Body of pancreas (tissue), 4 donors: ENCODE results near the gene RFC4. TPM values are rescaled to one million over a fixed set of nuclear protein-coding genes. Genes with fewer than 3 reads are reported as not detected.
"Not testable (repeated sequence)": the region's sequence is repeated elsewhere in the genome, so short reads cannot be mapped to it uniquely, and the experiment has no call there.

ENCODE experiments used
- ATAC-seq: fragments of 150-250 bp; one replicate; pipeline ENCODE4 v1.9.1; 2016
- DNase-seq, 4 donors: peaks; one replicate each; pipeline ENCODE4 v3.0.0-alpha.2; 2019
- H3K27ac ChIP-seq, 4 donors: fragments of 200-600 bp; sonication (generic); 1 replicate in 3 of 4; 2 replicates in 1 of 4; pipeline versions ENCODE4 v1.5.1 to v1.6.1; 2016 to 2019; ENCODE audit warnings: mild to moderate bottlenecking in 1 of 4, mixed read lengths in 1 of 4, moderate library complexity in 1 of 4
- H3K27me3 ChIP-seq, 2 donors: fragments of 200-600 bp; sonication (generic); one replicate each; pipeline ENCODE4 v1.6.0; 2016; ENCODE audit warnings: mild to moderate bottlenecking in 1 of 2
- H3K36me3 ChIP-seq, 2 donors: fragments of 200-600 bp; sonication (generic); replicated peaks in 1 of 2; 2 replicates each; pipeline ENCODE4 v1.5.1; 2016; ENCODE audit warnings: low read depth in 2 of 2; ENCODE audit not compliant: insufficient read depth in 1 of 2
- H3K4me1 ChIP-seq: fragments of 200-600 bp; sonication (generic); one replicate; pipeline ENCODE4 v1.6.0; 2016
- H3K4me3 ChIP-seq, 2 donors: fragments of 200-600 bp; sonication (generic); 1 replicate in 1 of 2; 2 replicates in 1 of 2; pipeline ENCODE4 v1.5.1; 2016 to 2019
- H3K9me3 ChIP-seq, 3 donors: fragments of 200-600 bp; sonication (generic); 1 replicate in 2 of 3; 2 replicates in 1 of 3; pipeline ENCODE4 v1.5.1; 2016
- POLR2A ChIP-seq, 3 donors: fragments of 450-650 bp; IDR thresholded peaks; one replicate each; pipeline ENCODE4 v1.6.1; 2016; ENCODE audit warnings: antibody characterized with exemption in 3 of 3, mild to moderate bottlenecking in 2 of 3
- WGBS, 2 donors: methylation state at CpG; one replicate each; pipeline ENCODE4 v1.1.5; 2017; 5-methylcytosine and 5-hydroxymethylcytosine counted together
- intact Hi-C: fragments of 100-400 bp; cut with DNase I; formaldehyde crosslinking; loops from one replicate; pipeline ENCODE4 v1.15.1; 2023
- total RNA-seq, 2 donors: library from RNA; depleted of rRNA; stranded (reverse); fragments of >200 nt; gene quantifications; one replicate each; pipeline ENCODE4 v1.1.0, GENCODE V29; 2016
- TF ChIP-seq, protein P1 (sequence below), 7 experiments: fragments of 450-650 bp in 4 of 7; fragments of 200-600 bp in 3 of 7; sonication (generic) in 3 of 7; IDR thresholded peaks; one replicate each; pipeline ENCODE4 v1.5.1; 2016 to 2019; ENCODE audit warnings: antibody characterized with exemption in 7 of 7

RFC4 gene, protein sequence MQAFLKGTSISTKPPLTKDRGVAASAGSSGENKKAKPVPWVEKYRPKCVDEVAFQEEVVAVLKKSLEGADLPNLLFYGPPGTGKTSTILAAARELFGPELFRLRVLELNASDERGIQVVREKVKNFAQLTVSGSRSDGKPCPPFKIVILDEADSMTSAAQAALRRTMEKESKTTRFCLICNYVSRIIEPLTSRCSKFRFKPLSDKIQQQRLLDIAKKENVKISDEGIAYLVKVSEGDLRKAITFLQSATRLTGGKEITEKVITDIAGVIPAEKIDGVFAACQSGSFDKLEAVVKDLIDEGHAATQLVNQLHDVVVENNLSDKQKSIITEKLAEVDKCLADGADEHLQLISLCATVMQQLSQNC
- total RNA-seq: 10 to 100 TPM in 1 of 2 donors, 1 to 10 TPM in 1; 6.6 to 14.5 TPM

DNA sequence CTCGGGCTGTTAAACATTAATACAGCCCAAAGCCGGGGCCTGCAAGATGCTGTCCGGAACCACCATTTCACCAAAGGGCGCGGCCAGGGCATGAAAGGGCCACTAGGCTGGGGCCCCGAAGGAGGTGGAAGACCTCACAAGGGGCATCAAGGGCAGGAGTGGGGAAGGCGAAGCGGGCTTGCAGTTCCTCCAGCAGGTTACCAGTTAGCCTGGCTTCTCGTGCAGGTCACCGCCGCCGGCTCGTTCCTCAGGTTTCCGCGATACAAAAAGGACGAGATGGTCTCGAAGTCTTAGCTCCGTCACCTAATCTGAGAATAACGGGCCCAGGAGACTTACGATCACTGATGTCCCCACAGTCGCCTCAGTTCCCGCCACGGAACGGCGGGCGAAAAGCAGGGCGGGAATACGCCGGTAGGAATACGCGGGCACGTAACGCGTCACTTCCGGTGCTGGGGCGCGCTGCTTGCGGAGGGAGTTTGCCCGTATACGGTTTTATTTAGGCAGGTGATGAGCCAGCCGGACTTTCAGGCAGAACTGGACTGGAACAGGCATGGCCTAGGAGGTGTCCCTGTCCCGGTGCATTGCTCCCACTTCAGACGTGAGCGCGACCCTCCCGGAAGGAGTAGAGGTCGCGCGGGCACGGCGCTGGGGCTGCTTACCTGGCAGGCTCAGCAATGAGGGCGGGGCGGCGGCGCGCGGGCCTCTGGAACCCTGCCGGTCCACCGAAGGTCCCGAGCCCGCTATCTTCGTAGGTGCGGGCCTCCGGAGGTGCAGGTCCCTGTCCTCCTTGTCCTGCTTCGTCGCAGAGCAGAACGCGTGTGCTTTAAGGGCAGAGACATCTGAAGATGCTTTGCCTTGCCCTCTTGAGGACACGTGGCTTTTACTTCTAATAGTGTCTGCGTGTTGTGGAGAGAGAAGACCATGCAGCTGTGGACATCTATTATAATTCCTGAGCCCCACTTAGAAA lies at the start of gene RFC4:
TSS of gene RFC4 (minus strand) at position 394 of the 967 bp plus-strand sequence. CDS start 1,769 bp downstream, outside the sequence.
- peak in 2 of 3 donors; percentile 70 to 72 for TF ChIP-seq POLR2A (IDR thresholded peaks at IDR 0.05)
- TF ChIP-seq, protein P1, sequence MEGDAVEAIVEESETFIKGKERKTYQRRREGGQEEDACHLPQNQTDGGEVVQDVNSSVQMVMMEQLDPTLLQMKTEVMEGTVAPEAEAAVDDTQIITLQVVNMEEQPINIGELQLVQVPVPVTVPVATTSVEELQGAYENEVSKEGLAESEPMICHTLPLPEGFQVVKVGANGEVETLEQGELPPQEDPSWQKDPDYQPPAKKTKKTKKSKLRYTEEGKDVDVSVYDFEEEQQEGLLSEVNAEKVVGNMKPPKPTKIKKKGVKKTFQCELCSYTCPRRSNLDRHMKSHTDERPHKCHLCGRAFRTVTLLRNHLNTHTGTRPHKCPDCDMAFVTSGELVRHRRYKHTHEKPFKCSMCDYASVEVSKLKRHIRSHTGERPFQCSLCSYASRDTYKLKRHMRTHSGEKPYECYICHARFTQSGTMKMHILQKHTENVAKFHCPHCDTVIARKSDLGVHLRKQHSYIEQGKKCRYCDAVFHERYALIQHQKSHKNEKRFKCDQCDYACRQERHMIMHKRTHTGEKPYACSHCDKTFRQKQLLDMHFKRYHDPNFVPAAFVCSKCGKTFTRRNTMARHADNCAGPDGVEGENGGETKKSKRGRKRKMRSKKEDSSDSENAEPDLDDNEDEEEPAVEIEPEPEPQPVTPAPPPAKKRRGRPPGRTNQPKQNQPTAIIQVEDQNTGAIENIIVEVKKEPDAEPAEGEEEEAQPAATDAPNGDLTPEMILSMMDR (IDR thresholded peaks at IDR 0.05): peak in 1 of 7 experiments; percentile 19
- DNase-seq (peak; percentile 84 to 87 (median 85)), ATAC-seq (peak; percentile 96)
- Histone ChIP-seq H3K27me3 (no peaks in the 10 kb centered on the region), H3K36me3 (peaks cover 0 to 3% of the 10 kb centered on the region in 2 donors), H3K27ac (peak within 1 kb of the TSS; percentile 79 to 93 (median 86)), H3K4me1 (peaks cover 16% of the 10 kb centered on the region), H3K4me3 (peak within 1 kb of the TSS; percentile 67 to 71), H3K9me3 (no peaks in the 10 kb centered on the region)
- intact Hi-C loops: no loop called here
- WGBS, 2 donors: 0 to 1% methylated on average over 25 to 70 of the region's 70 CpGs

DNA sequence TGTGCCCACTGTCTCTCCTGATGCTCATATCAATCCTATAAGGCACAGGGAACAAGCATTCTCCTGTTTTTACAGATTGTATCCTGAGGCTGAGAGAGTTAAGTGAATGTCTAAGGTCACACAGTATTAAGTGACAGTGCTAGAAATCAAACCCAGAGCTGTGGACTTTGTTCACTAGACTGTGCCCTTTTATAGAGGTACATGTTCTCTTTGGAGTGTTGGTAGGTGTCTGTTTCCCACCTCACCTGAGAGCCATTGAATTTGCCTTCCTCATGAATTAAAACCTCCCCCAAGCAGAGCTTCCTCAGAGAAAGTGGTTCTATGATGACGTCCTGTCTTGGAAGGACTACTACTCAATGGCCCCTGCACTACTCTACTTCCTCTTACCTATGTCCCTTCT lies 48.7 kb upstream of the RFC4 start:
- Histone ChIP-seq H3K4me1 (no peaks in the 10 kb centered on the region), H3K4me3 (no peak overlapping the region), H3K27ac (no peak overlapping the region), H3K9me3 (no peaks in the 10 kb centered on the region), H3K27me3 (no peaks in the 10 kb centered on the region), H3K36me3 (no peaks in the 10 kb centered on the region)
- no peak for ATAC-seq
- TF ChIP-seq, protein P1 (IDR thresholded peaks at IDR 0.05): no peak
- TF ChIP-seq POLR2A (IDR thresholded peaks at IDR 0.05): no peak
- WGBS, 2 donors: 0% methylated on average over 1 of the region's 1 CpG
- no peak for DNase-seq
- intact Hi-C loops: loop anchor here (10.0 kb wide), 1 partner anchor 310 kb away; no protein-coding TSS in a partner anchor

DNA sequence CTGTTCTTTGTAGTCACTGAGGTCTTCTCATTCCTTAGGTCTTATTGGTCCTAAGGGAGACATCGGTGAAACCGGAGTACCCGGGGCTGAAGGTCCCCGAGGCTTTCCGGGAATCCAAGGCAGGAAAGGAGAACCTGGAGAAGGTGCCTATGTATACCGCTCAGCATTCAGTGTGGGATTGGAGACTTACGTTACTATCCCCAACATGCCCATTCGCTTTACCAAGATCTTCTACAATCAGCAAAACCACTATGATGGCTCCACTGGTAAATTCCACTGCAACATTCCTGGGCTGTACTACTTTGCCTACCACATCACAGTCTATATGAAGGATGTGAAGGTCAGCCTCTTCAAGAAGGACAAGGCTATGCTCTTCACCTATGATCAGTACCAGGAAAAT lies 47.9 kb upstream of the RFC4 start:
- DNase-seq (no peak), ATAC-seq (no peak)
- Histone ChIP-seq H3K27ac (no peak overlapping the region), H3K4me1 (no peaks in the 10 kb centered on the region), H3K9me3 (no peaks in the 10 kb centered on the region), H3K36me3 (no peaks in the 10 kb centered on the region), H3K4me3 (no peak overlapping the region), H3K27me3 (no peaks in the 10 kb centered on the region)
- 90 to 91% methylated on average over 7 to 8 of the region's 8 CpGs for WGBS, 2 donors
- TF ChIP-seq, protein P1 (IDR thresholded peaks at IDR 0.05): no peak
- TF ChIP-seq POLR2A (IDR thresholded peaks at IDR 0.05): no peak
- intact Hi-C loops: loop anchor here (10.0 kb wide), 1 partner anchor 311 kb away; no protein-coding TSS in a partner anchor

DNA sequence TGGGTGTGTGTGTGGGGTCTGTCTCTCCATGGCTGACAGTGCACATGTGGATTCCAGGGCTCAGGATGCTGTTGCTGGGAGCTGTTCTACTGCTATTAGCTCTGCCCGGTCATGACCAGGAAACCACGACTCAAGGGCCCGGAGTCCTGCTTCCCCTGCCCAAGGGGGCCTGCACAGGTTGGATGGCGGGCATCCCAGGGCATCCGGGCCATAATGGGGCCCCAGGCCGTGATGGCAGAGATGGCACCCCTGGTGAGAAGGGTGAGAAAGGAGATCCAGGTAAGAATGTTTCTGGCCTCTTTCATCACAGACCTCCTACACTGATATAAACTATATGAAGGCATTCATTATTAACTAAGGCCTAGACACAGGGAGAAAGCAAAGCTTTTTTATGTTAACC lies 46.7 kb upstream of the RFC4 start:
- no peak overlapping the region for H3K27ac ChIP-seq
- TF ChIP-seq, protein P1 (IDR thresholded peaks at IDR 0.05): no peak
- TF ChIP-seq POLR2A (IDR thresholded peaks at IDR 0.05): no peak
- ATAC-seq (no peak), DNase-seq (no peak)
- H3K27me3 ChIP-seq: no peaks in the 10 kb centered on the region
- intact Hi-C loops: loop anchor here (10.0 kb wide), 1 partner anchor 312 kb away; no protein-coding TSS in a partner anchor
- H3K36me3 ChIP-seq: no peaks in the 10 kb centered on the region
- no peaks in the 10 kb centered on the region for H3K4me1 ChIP-seq
- WGBS, 2 donors: 53 to 83% methylated on average over 5 to 6 of the region's 6 CpGs
- H3K9me3 ChIP-seq: no peaks in the 10 kb centered on the region
- no peak overlapping the region for H3K4me3 ChIP-seq

DNA sequence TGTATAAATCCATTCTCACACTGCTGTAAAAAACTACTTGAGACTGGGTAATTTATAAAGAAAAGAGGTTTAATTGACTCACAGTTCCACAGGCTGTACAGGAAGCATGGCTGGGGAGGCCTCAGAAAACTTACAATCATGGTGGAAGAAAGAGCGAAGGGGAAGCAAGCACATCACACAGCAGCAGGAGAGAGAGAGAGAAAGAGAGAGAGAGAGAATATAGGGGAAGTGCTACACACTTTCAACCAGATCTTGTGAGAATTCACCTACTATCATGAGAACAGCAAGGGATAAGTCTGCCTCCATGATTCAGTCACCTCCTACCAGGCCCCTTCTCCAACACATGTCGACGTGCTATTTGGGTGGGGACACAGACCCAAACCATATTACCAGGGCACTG lies 45.6 kb upstream of the RFC4 start:
- not testable (repeated sequence) for H3K36me3 ChIP-seq, H3K27me3 ChIP-seq, H3K4me3 ChIP-seq, H3K9me3 ChIP-seq, H3K4me1 ChIP-seq, DNase-seq, ATAC-seq, H3K27ac ChIP-seq
- 72 to 89% methylated on average over 3 of the region's 3 CpGs for WGBS, 2 donors
- intact Hi-C loops: loop anchor here (10.0 kb wide), 1 partner anchor 313 kb away; no protein-coding TSS in a partner anchor
